Measurements from ENCODE around the gene P2RY6.

DNA sequence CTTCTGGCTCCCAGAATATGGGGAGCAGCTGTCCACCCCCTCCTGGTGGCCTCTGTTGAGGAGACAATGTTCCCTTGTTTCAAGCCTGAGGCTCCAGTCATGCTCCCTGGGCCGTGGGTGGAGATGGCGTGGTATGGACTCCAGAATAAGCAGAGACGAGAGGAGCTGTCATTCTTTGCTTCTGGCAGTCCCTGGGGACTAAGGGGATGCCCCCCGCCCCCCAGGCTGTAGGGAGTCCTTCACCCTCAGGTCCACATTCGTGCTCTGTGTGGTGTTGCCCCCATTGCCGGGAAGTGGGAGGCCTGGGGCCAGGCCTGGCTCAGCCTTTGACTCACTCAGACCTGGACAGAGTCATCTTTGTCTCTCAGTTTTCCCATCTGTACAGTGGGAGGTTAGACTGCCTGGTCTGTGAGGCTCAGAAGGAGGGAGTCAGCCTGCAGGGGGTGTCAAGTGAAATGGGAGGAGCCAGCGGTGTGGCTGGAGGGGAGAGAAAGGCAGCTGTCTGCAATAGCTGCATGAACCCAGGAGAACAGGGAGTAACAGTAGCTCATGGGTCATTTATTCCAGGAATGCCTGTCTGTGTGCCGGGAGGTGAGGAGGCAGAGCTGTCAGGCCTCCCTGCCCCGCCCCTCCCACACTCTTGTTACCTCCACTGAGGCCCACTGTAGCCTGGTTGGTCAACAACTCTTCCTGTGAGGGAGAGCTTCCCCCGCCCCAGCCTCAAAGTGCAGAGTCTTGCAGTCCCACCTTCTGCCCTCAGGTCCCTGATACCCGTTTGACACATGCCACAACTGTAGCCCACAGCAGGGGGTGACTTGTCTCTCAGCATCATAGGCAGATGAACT lies 42.2 kb downstream of the P2RY6 start:
- TF ChIP-seq, protein P1, sequence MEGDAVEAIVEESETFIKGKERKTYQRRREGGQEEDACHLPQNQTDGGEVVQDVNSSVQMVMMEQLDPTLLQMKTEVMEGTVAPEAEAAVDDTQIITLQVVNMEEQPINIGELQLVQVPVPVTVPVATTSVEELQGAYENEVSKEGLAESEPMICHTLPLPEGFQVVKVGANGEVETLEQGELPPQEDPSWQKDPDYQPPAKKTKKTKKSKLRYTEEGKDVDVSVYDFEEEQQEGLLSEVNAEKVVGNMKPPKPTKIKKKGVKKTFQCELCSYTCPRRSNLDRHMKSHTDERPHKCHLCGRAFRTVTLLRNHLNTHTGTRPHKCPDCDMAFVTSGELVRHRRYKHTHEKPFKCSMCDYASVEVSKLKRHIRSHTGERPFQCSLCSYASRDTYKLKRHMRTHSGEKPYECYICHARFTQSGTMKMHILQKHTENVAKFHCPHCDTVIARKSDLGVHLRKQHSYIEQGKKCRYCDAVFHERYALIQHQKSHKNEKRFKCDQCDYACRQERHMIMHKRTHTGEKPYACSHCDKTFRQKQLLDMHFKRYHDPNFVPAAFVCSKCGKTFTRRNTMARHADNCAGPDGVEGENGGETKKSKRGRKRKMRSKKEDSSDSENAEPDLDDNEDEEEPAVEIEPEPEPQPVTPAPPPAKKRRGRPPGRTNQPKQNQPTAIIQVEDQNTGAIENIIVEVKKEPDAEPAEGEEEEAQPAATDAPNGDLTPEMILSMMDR (IDR thresholded peaks at IDR 0.05), result no peak
- TF ChIP-seq POLR2AphosphoS5 (IDR thresholded peaks at IDR 0.05) (peak; percentile 36), POLR2A (IDR thresholded peaks at IDR 0.05) (no peak)
